DOHH2 (cell line): ENCODE data around the gene FLCN.

Experiments used
- H3F3A ChIP-seq: fragments of 200-600 bp; sonication (generic), shearing (Covaris generic); 2 replicates; pipeline ENCODE4 v1.6.0; 2016; ENCODE audit warnings: antibody characterized with exemption, mild to moderate bottlenecking; ENCODE audit not compliant: control insufficient read depth, insufficient read depth
- H3K27ac ChIP-seq: fragments of 200-600 bp; sonication (generic); 2 replicates; pipeline ENCODE4 v1.5.1; 2014; ENCODE audit warnings: low read depth, mild to moderate bottlenecking, low read length, moderate library complexity
- H3K27me3 ChIP-seq: fragments of 200-600 bp; sonication (generic); 2 replicates; pipeline ENCODE4 v1.6.1; 2014; ENCODE audit warnings: mild to moderate bottlenecking, low read length, mixed read lengths; ENCODE audit not compliant: control insufficient read depth
- H3K36me3 ChIP-seq: fragments of 200-600 bp; sonication (generic); 2 replicates; pipeline ENCODE4 v1.6.1; 2014; ENCODE audit warnings: mild to moderate bottlenecking, low read length, moderate library complexity, mixed read lengths; ENCODE audit not compliant: control insufficient read depth
- H3K4me1 ChIP-seq: fragments of 200-600 bp; sonication (generic); 2 replicates; pipeline ENCODE4 v1.6.1; 2014; ENCODE audit warnings: mild to moderate bottlenecking, low read length, mixed read lengths; ENCODE audit not compliant: control insufficient read depth
- H3K4me2 ChIP-seq: fragments of 200-600 bp; sonication (generic); 2 replicates; pipeline ENCODE4 v1.6.0; 2014; ENCODE audit warnings: mild to moderate bottlenecking, low read length, moderate library complexity
- H3K4me3 ChIP-seq: fragments of 200-600 bp; sonication (generic); 2 replicates; pipeline ENCODE4 v1.5.1; 2014; ENCODE audit warnings: mild to moderate bottlenecking, low read length, mixed read lengths
- H3K79me2 ChIP-seq: fragments of 200-600 bp; sonication (generic); 2 replicates; pipeline ENCODE4 v1.6.1; 2014; ENCODE audit warnings: mild to moderate bottlenecking, low read length, mixed read lengths; ENCODE audit not compliant: control insufficient read depth
- H3K9me2 ChIP-seq: fragments of 200-600 bp; sonication (generic); replicated peaks from 2 replicates; pipeline ENCODE4 v1.6.1; 2014; ENCODE audit warnings: mild to moderate bottlenecking, low read length, mixed read lengths; ENCODE audit not compliant: control insufficient read depth
- H3K9me3 ChIP-seq: fragments of 200-600 bp; sonication (generic); 2 replicates; pipeline ENCODE4 v1.6.1; 2014; ENCODE audit warnings: antibody characterized with exemption, low read length, mixed read lengths; ENCODE audit not compliant: control insufficient read depth, insufficient read depth
- H4K20me1 ChIP-seq: fragments of 200-600 bp; sonication (generic); 2 replicates; pipeline ENCODE4 v1.6.0; 2014; ENCODE audit warnings: low read depth, mild to moderate bottlenecking, antibody characterized with exemption, low read length, moderate library complexity; ENCODE audit not compliant: control insufficient read depth, insufficient read depth
- CTCF ChIP-seq: fragments of 200-600 bp; sonication (generic); IDR thresholded peaks from one replicate; pipeline ENCODE4 v1.5.1; 2014; ENCODE audit warnings: antibody characterized with exemption, mild to moderate bottlenecking, low read depth, low read length; ENCODE audit not compliant: poor library complexity, severe bottlenecking
- EZH2phosphoT487 ChIP-seq: fragments of 200-600 bp; sonication (generic); IDR thresholded peaks from 2 replicates; pipeline ENCODE4 v1.6.1; 2017; ENCODE audit warnings: borderline replicate concordance, mild to moderate bottlenecking, antibody characterized with exemption, low read length, moderate library complexity, mixed read lengths

The FLCN gene

GRCh38 chr17:17237026-17237799 is at the start of gene FLCN:
TSS of gene FLCN (minus strand) at chr17:17237168. CDS start at chr17:17228137, 9,031 bp downstream.
- Histone ChIP-seq H3K9me3 (no peaks in the 10 kb centered on the region), H3K27ac (peak within 1 kb of the TSS; percentile 73), H3K27me3 (no peaks in the 10 kb centered on the region), H3K4me1 (peaks cover 21% of the 10 kb centered on the region), H3K4me2 (peak within 1 kb of the TSS; percentile 94), H3F3A (peaks cover 13% of the 10 kb centered on the region), H3K9me2 (no peaks in the 10 kb centered on the region), H3K4me3 (peak within 1 kb of the TSS; percentile 97), H4K20me1 (no peaks in the 10 kb centered on the region; the same call in 1 of the 2 replicates), H3K79me2 (peaks cover 18% of the 10 kb centered on the region), H3K36me3 (no peaks in the 10 kb centered on the region)
- TF ChIP-seq EZH2phosphoT487 = no peak
- TF ChIP-seq CTCF = no peak

- Histone ChIP-seq H3K36me3 (0 out of 2 replicates have a peak, but pooled peaks cover under 1% of the 10 kb centered on the region), H3K4me3 (no peak overlapping the region), H4K20me1 (no peaks in the 10 kb centered on the region), H3K79me2 (peaks cover 4% of the 10 kb centered on the region), H3K4me1 (peaks cover 29% of the 10 kb centered on the region), H3K9me2 (no peaks in the 10 kb centered on the region), H3K4me2 (no peak overlapping the region), H3K27me3 (no peaks in the 10 kb centered on the region), H3K9me3 (no peaks in the 10 kb centered on the region), H3K27ac (no peak overlapping the region), H3F3A (no peaks in the 10 kb centered on the region)
- TF ChIP-seq EZH2phosphoT487 (no peak), CTCF (no peak)
Observed at GRCh38 chr17:17285951-17286350, 49.0 kb upstream of the FLCN start.

- Histone ChIP-seq H4K20me1 (peaks cover 20% of the 10 kb centered on the region), H3K9me2 (no peaks in the 10 kb centered on the region), H3K27ac (peak within 1 kb of the TSS; percentile 85), H3K9me3 (no peaks in the 10 kb centered on the region), H3K4me3 (peak within 1 kb of the TSS; percentile 92), H3K4me1 (peaks cover 48% of the 10 kb centered on the region), H3K27me3 (no peaks in the 10 kb centered on the region), H3F3A (no peaks in the 10 kb centered on the region; the same call in 1 of the 2 replicates), H3K4me2 (peak within 1 kb of the TSS; percentile 89), H3K79me2 (peaks cover 55% of the 10 kb centered on the region), H3K36me3 (peaks cover 37% of the 10 kb centered on the region)
- TF ChIP-seq CTCF (no peak), EZH2phosphoT487 (no peak)
Observed at GRCh38 chr17:17280613-17281549, 43.9 kb upstream of the FLCN start, which contains the start of gene COPS3. TSS of gene COPS3 (minus strand) at chr17:17281246. CDS start at chr17:17281186, 60 bp downstream.
